Measurements from ENCODE around the gene MYH14. TPM values are rescaled to one million over a fixed set of nuclear protein-coding genes. Genes with fewer than 3 reads are reported as not detected.
A peak's percentile ranks its signal among the peaks of the same experiment; 100 is the strongest.
"Not testable (repeated sequence)": the region's sequence is repeated elsewhere in the genome, so short reads cannot be mapped to it uniquely, and the experiment has no call there.

MYH14 gene
- total and polyA plus RNA-seq, 10 of the 15 experiments (the other 5 are each of a cell fraction or from before 2014, with no cell fraction given) = 0.06 to 0.69 (median 0.15) TPM; not detected in 4

DNA sequence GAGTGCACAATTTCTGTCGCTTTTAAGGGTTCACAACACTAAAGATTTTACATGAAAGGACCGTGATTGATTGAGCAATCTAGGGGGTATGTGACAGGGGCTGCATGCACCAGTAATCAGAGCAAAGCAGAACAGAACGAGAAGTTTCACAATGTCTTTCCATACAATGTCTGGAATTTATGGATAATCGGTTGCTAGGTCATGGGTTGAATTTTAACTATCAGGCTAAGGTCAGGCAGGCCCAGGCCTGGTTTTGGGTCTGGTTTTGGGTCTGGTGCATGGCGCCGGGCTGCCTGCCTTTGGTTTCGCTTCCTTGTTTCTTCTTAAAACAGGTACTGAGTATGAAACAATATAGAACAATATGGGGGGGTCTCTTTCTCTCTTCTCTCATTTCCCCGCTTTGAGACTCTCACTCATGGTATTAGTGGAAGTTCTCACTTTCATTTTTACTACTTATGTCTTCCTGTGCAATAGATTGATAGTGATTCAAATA is 143.7 kb downstream of the MYH14 start:
- in situ Hi-C loops (cut with MboI) = loop anchor here (25.0 kb wide), 1 partner anchor 1015 kb away; the partner anchor contains the start of genes CLDND2, ETFB and NKG7
- TF ChIP-seq ATF7 (IDR thresholded peaks at IDR 0.05; ENCODE audit: low read depth) = peak; percentile 88
- peak; percentile 86; the same call in 1 of the 2 replicates for TF ChIP-seq MTA3 (IDR thresholded peaks at IDR 0.05; ENCODE audit: borderline replicate concordance, low read length)
- TF ChIP-seq MEF2A (IDR thresholded peaks at IDR 0.05; ENCODE audit: insufficient read depth, low read depth, low read length) = peak; percentile 73
- TF ChIP-seq FOXK2 (IDR thresholded peaks at IDR 0.05) = peak; percentile 16; the same call in 1 of the 2 replicates
- peak; percentile 58; the same call in 1 of the 2 replicates for TF ChIP-seq RAD51 (IDR thresholded peaks at IDR 0.05)
- TF ChIP-seq SP1 (IDR thresholded peaks at IDR 0.05; ENCODE audit: low read depth, low read length) = peak; percentile 65
- TF ChIP-seq RUNX3 (IDR thresholded peaks at IDR 0.05; ENCODE audit: low read length) = peak; percentile 80; the same call in 1 of the 2 replicates
- 0 out of 2 replicates have a peak, but pooled peaks have one; percentile 8 for TF ChIP-seq TAF1 (IDR thresholded peaks at IDR 0.05; ENCODE audit: borderline replicate concordance, low read depth, low read length)
- TF ChIP-seq, protein P1, sequence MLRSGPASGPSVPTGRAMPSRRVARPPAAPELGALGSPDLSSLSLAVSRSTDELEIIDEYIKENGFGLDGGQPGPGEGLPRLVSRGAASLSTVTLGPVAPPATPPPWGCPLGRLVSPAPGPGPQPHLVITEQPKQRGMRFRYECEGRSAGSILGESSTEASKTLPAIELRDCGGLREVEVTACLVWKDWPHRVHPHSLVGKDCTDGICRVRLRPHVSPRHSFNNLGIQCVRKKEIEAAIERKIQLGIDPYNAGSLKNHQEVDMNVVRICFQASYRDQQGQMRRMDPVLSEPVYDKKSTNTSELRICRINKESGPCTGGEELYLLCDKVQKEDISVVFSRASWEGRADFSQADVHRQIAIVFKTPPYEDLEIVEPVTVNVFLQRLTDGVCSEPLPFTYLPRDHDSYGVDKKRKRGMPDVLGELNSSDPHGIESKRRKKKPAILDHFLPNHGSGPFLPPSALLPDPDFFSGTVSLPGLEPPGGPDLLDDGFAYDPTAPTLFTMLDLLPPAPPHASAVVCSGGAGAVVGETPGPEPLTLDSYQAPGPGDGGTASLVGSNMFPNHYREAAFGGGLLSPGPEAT (IDR thresholded peaks at IDR 0.05; ENCODE audit: low read depth) = peak; percentile 82
- peak; percentile 82; the same call in 1 of the 2 replicates for TF ChIP-seq ZNF217 (IDR thresholded peaks at IDR 0.05)
- peak; percentile 55; the same call in 1 of the 2 replicates for TF ChIP-seq GABPA (IDR thresholded peaks at IDR 0.05; ENCODE audit: low read depth)
- TF ChIP-seq DPF2 (IDR thresholded peaks at IDR 0.05) = peak; percentile 96
- TF ChIP-seq EP300 (IDR thresholded peaks at IDR 0.05; ENCODE audit: borderline replicate concordance in 1 of 2, control insufficient read depth in 1 of 2, low read depth in 2 of 2, low read length in 2 of 2) = peak; percentile 34 to 82; a peak in 2 of 4 replicates
- peak; percentile 82 for TF ChIP-seq CREM (IDR thresholded peaks at IDR 0.05; ENCODE audit: low read depth)
- peak; percentile 67; the same call in 1 of the 2 replicates for TF ChIP-seq STAT3 (IDR thresholded peaks at IDR 0.05; ENCODE audit: low read depth, low read length)
- TF ChIP-seq TBL1XR1 (IDR thresholded peaks at IDR 0.05; ENCODE audit: low read depth, low read length) = peak; percentile 62; the same call in 1 of the 2 replicates
- TF ChIP-seq, protein P2, sequence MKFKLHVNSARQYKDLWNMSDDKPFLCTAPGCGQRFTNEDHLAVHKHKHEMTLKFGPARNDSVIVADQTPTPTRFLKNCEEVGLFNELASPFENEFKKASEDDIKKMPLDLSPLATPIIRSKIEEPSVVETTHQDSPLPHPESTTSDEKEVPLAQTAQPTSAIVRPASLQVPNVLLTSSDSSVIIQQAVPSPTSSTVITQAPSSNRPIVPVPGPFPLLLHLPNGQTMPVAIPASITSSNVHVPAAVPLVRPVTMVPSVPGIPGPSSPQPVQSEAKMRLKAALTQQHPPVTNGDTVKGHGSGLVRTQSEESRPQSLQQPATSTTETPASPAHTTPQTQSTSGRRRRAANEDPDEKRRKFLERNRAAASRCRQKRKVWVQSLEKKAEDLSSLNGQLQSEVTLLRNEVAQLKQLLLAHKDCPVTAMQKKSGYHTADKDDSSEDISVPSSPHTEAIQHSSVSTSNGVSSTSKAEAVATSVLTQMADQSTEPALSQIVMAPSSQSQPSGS (IDR thresholded peaks at IDR 0.05; ENCODE audit: low read length) = peak; percentile 88
- TF ChIP-seq PML (IDR thresholded peaks at IDR 0.05; ENCODE audit: low read length) = peak; percentile 58; the same call in 1 of the 2 replicates
- TF ChIP-seq, protein P3, sequence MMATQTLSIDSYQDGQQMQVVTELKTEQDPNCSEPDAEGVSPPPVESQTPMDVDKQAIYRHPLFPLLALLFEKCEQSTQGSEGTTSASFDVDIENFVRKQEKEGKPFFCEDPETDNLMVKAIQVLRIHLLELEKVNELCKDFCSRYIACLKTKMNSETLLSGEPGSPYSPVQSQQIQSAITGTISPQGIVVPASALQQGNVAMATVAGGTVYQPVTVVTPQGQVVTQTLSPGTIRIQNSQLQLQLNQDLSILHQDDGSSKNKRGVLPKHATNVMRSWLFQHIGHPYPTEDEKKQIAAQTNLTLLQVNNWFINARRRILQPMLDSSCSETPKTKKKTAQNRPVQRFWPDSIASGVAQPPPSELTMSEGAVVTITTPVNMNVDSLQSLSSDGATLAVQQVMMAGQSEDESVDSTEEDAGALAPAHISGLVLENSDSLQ (IDR thresholded peaks at IDR 0.05) = peak; percentile 75
- TF ChIP-seq GATAD2B (conservative IDR thresholded peaks at IDR 0.05; ENCODE audit: low read depth) = peak; percentile 79
- TF ChIP-seq CBFB (IDR thresholded peaks at IDR 0.05; ENCODE audit: low read depth) = 0 out of 2 replicates have a peak, but pooled peaks have one; percentile 21
- 0 out of 2 replicates have a peak, but pooled peaks have one; percentile 38 for TF ChIP-seq CBX5 (IDR thresholded peaks at IDR 0.05; ENCODE audit: low read depth)

More for the DNA sequence above, 143.7 kb downstream of the MYH14 start:
- not testable (repeated sequence) for H3K4me3 ChIP-seq; BruUV-seq (replicated peaks); H4K20me1 ChIP-seq (ENCODE audit: control insufficient read depth, insufficient read depth); H3K9ac ChIP-seq (ENCODE audit: control insufficient read depth, insufficient read depth, low read length); H3K27me3 ChIP-seq (replicated peaks in 1 of 2; ENCODE audit: control insufficient read depth in 2 of 2, insufficient read depth in 2 of 2, low read length in 1 of 2); H3K9me3 ChIP-seq (replicated peaks; ENCODE audit: control insufficient read depth, insufficient read depth, low read length); H2AFZ ChIP-seq (ENCODE audit: control insufficient read depth, low read depth, low read length); H3K36me3 ChIP-seq (ENCODE audit: control insufficient read depth in 2 of 2, insufficient read depth in 2 of 2, low read length in 1 of 2)
- 0% methylated on average over 8 of the region's 8 CpGs for WGBS (ENCODE audit: insufficient coverage, insufficient replicate concordance, low lambda C conversion rate, missing lambda C conversion rate)
- H3K27ac ChIP-seq (ENCODE audit: control insufficient read depth, insufficient read depth) = peak overlapping the region; percentile 84
- H3K79me2 ChIP-seq (ENCODE audit: control insufficient read depth, insufficient read depth, low read length) = peaks cover 17% of the 10 kb centered on the region
- SMC1A ChIA-PET (ENCODE audit: uncharacterized antibody, unreplicated experiment) = interaction anchor here (0.9 to 6.9 kb wide), 9 partner anchors 8 to 113 kb away, joined by 3 to 49 read pairs (median 5); partner anchors contain the start of gene KCNC3
- CTCF ChIA-PET = interaction anchor here (1.0 to 3.0 kb wide), 8 partner anchors 10 to 113 kb away, joined by 3 to 15 read pairs (median 4); partner anchors contain the start of gene NAPSA
- POLR2A ChIA-PET = interaction anchor here (0.5 to 2.0 kb wide), 6 partner anchors 10 to 31 kb away, joined by 4 to 12 read pairs (median 4); no protein-coding TSS in a partner anchor
- FAIRE-seq = peak; percentile 7
- RAD21 ChIA-PET (ENCODE audit: unreplicated experiment) = interaction anchor here (1.0 to 2.7 kb wide), 12 partner anchors 11 to 113 kb away, joined by 3 to 18 read pairs (median 4); partner anchors contain the start of genes KCNC3 and NAPSA
- peaks cover 45% of the 10 kb centered on the region for H3K4me1 ChIP-seq (ENCODE audit: control insufficient read depth, insufficient read depth, low read length)
- peak; percentile 53 for ATAC-seq
- DNase-seq (ENCODE audit: low read depth, low spot score) = peak; percentile 77
- peak overlapping the region; percentile 79 for H3K4me2 ChIP-seq (ENCODE audit: control insufficient read depth, insufficient read depth)
- intact Hi-C loops (cut with micrococcal nuclease; ENCODE audit: unreplicated experiment) = loop anchor here (5.0 kb wide), 1 partner anchor 85 kb away; the partner anchor contains the start of gene MYBPC2

All from GM12878 (cell line).